HG02623 (cell line): ENCODE measurements around the gene C2.
"Not testable (repeated sequence)": the region's sequence is repeated elsewhere in the genome, so short reads cannot be mapped to it uniquely, and the experiment has no call there.

Source experiments
- ATAC-seq: cut with Tn5 transposase; IDR thresholded peaks from one replicate; pipeline ENCODE4 v1.9.1; 2021; ENCODE audit warnings: moderate library complexity; ENCODE audit not compliant: unreplicated experiment

C2 gene

DNA sequence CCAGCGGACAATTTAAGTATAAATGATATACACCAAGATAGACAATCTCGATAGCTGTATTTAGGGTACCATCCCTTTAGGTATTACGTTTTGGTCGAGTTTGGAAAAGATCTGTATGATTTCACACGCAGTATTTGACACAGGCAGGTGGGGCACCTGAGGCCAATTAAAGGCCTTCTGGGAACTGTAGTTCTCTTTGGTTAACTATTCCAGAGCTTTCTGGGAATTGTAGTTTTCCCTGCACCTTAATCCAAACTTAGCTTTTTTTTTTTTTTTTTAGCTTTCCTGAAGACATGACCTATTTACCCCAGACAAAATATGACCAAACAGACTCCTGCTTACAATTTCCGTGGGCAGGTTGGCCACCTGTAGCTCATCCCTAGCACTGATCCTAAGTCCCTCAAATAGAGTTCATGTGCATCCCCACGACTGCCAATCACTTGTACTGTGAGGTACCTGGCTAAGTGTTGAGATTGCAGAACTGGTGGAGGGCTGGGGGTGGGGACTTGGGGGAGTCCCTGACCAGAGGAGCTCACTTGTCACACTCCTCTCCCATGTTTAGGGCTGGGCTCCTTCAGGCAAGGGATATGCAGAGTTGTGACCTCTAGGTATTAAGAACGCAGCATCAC is 29.0 kb upstream of the C2 start:
- ATAC-seq = no peak

GRCh38 chr6:31899215-31899614 is 28.3 kb upstream of the C2 start:
- no peak for ATAC-seq

DNA sequence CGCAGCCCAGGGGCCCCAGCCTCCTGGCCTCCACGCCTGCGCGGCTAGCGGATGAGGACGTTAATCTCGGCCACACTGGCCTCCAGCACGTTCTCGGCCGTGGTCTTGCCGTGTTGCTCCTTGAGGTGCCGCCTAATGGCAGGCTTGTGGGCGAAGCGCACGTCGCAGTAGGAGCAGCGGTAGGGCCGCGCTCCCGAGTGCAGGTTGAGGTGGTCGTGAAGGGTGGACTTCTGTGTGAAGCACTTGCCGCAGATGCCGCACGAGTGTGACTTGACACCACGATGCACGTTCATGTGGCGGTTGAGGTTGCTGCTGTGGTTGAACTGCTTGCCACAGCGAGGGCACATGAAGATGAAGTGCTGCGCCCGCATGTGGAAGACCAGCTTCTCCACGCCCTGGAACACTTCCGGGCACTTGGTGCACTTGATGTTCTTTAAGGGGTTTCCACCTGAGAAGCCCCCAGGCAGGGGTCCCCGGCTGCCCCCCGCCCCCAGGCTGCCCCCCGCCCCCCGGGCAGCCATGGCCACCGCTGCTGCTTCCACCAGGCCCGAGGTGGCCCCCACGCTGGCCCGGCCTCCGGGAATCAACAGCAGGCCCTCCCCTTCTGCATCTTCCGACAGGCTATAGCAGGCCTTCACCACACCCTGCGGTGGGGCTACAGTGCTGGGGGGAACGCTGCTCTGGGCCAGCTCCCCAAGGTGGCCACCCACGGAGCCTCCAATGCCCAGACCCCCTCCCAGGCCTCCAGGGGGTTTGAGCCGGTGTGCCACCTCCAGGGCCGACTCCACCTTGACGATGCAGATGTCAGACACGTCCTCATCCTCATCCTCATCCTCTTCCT is 27.4 kb upstream of the C2 start:
- ATAC-seq = no peak

GRCh38 chr6:31900917-31901414 is 26.6 kb upstream of the C2 start:
- ATAC-seq = no peak

DNA sequence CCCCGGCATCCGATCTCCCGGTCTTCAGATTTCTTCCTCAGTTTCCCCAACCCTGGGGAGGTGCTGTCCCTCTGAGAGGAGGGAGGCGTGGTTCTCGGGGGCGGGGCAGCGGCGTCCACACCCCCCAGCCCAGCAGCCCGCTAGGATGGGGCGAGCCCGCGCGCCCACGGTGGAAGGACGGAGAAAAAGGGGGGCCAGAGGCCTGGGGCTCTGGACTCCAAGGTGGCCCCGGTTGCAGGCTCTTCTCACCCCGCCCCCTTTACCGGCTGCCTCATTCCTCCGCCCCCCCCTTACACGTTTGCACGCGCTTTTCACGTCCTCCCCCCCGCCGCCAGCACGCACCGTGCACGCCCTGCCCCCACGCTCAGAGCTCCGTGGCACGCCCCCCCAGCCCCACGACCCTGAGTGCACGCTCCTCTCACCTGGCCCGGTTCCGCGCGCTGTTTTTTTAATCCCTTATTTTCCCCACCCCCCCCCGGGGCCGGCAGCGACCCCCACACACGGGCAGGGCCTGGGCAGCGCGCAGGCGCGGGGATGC is 26.0 kb upstream of the C2 start:
- no peak for ATAC-seq

- peak; percentile 44 for ATAC-seq
Observed at GRCh38 chr6:31901953-31902643, 25.4 kb upstream of the C2 start, which contains the start of gene ZBTB12. ZBTB12 (minus strand) TSS chr6:31902086; CDS start chr6:31901305, 781 bp downstream.

DNA sequence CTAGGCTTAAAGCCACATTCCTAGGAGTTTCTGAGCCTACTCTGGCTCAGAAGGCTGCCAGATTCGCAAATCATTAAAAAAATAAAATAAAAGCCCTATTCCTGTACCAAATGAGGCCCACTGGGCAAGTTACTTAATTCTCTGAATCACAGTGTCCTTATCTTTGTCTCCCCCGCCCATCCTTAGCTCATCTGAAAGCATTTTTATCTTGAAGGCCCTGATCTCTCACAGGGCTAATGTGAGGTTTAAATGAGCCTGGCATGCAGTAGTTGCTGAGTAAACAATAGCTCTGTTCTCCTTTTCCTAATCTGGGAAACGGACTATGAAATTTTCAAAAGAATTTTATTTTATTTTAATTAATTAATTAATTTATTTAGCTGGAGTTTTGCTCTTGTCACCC is 23.6 kb upstream of the C2 start:
- no peak for ATAC-seq

GRCh38 chr6:31905041-31905440 is 22.5 kb upstream of the C2 start:
- no peak for ATAC-seq

DNA sequence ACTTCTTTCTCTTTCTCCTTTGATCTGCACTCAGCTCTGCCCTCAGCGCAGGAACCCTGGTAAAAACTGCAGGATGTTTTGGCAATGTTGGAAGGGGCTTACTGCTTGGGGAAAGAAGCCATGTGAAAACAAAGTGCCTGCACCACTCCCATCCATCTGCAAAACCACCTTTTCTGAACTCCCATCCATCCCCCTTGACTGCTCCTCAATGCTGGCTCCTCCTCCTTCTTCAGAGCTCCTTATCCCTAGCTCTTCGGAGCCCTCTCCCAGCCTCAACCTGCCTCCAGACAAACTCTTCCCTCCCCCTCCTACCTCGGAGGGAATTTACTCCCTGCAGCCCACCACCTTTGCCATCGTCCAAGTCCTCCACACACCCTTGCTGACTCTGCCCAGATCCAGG is 21.4 kb upstream of the C2 start:
- ATAC-seq = no peak

DNA sequence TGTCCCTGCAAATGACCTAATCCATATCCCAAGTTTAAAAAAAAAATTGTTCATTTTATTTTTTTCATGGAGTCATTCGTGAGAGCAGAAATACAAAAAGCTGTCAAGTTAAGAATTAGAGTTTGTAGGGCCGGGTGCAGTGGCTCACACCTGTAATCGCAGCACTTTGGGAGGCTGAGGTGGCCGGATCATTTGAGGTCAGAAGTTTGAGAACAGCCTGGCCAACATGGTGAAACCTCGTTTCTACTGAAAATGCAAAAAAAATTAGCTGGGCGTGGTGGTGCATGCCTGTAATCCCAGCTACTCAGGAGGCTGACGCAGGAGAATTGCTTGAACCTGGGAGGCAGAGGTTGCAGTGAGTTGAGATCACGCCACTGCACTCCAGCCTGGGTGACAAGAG is 20.8 kb upstream of the C2 start:
- not testable (repeated sequence) for ATAC-seq

- no peak for ATAC-seq
Observed at GRCh38 chr6:31907158-31907813, 20.2 kb upstream of the C2 start.

DNA sequence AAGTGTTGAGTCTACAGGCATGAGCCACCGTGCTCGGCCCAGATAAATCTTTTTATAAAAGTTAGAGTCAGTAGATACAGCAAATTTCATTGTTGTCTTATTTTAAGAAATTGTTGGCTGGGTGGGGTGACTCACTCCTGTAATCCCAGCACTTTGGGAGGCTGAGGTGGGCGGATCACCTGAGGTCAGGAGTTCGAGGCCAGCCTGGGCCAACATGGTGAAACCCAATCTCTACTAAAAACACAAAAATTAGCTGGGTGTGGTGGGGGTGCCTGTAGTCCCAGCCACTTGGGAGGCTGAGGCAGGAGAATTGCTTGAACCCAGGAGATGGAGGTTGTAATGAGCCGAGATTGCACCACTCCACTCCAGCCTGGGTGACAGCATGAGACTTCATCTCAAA is 19.3 kb upstream of the C2 start:
- not testable (repeated sequence) for ATAC-seq

DNA sequence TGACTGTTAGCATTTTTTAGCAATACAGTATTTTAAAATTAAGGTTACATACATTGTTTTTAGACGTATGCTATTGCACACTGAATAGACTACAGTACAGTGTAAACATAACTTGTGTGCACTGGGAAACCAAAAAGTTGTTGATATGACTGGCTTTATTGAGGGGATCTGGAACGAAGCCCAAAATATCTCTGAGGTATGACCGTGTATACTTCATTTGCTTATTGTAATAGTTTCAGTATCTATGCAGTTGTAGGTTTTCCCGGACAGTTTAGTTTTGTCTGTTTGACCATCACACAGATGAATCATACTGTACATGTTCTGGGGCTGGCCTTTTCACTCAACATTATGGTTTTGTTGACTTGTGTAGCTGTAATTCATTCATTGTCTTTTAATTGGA is 18.7 kb upstream of the C2 start:
- ATAC-seq = peak; percentile 52

- ATAC-seq = not testable (repeated sequence)
Observed at GRCh38 chr6:31909298-31909697, 18.2 kb upstream of the C2 start.

- ATAC-seq = no peak
Observed at GRCh38 chr6:31911826-31912585, 15.5 kb upstream of the C2 start.

DNA sequence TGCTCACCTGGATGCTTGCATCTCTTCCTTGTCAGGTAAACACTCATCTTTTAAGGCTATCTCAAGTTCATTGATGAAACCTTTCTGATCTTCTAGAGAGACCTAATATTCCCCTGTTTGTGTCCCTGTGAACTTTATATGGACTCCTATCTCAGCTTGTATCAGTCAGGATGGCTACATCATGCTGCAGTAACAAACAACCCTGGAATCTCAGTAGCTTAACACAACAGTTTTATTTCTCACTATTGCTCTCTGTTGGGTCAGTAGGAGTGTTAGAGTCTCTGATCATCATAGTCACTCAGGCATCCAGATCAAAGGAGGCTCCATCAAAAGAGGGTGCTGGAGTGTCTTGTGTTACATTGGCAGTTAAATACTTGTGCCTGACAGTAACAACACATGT is 12.2 kb upstream of the C2 start:
- ATAC-seq = no peak

DNA sequence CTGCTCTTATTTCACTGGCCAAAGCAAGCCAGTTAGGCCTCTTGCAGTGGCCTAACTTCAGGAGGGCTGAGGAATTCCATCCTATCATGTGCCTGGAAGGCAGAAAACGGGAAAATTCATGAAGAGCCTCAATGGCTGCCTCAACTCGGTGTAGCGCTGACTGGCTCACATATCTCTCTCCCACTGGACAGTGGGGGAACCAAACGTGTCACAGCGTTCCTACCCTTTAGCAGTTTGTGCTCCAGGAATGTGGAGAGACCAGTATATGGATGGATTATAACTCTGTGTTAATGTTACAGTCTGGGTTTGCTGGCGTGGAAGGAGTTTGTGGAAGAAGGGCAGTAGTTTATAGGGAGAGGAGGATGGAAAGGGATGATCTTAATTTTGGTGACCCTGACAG is 11.8 kb upstream of the C2 start:
- ATAC-seq = no peak

GRCh38 chr6:31918069-31918720 is 9.3 kb upstream of the C2 start:
- ATAC-seq = no peak

DNA sequence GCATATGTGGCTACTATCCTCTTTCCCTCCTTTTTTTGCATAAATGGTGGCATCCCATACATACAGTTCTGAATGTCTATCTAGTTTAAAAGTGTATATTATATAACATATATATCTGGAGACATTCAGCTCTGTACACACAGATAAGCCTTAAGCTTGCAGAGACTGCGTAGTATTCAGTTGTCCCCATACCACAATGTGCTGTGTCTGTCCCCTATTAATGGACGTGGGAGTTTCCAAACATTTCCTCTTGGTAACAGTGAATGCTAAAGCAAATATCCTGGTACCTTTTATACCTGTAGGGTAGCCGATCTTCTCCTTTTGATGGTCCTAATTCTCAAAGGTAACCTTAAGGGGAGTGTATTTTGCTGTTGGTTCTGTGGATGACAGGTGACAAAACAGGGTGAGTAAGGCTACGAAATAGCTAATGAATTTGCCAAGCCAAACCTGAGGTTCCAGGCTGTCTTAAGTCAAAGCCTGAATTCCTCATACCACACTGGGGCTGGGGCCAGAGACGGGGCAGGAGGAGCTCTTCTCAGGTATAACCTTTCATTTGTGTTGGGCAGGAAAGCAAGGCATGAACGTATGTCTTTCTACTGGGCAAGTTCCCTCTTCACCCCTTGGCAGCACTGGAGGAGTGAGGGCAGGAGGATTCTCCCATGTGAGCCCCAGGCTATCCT is 7.8 kb upstream of the C2 start:
- no peak for ATAC-seq
